ENCODE data around the gene NEURL1.

Gene NEURL1

DNA sequence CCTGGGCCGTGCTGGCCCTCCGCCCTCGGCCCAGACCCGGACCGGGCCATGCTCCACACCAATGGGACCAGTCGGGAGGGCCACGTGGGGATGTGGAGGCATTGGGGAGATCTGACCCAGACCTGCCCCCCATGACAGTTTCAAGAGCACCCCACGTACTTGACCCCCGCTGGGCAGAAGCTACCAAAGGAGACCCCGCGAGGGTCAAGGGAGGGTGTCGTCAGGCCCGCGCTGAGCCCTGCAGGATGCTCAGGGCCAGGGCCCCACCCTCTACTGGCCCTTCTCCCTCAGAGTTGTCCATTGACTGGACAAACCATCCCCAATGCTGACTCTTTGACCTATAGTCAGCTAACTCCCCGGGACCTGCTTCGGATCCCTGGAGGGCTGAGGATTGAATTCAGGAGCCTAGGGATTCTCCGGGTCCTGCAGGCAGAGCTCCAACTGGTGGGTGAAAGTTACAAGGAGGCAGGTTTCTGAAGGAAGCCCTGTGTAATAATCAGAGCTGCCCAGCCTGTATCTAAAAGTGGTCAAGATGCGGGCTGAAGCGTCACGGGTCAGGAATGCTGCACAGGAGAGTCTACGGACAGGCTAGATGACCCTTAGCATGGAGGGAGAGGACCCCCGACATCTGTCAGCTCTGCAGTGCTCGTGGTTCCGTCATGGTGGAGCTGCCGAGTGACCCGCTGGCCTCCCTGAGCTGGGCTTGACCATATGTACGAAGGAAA lies 40.8 kb upstream of the NEURL1 start:
- TF ChIP-seq JUND (IDR thresholded peaks at IDR 0.05; ENCODE audit: low read depth), result no peak
- in situ Hi-C loops (cut with HindIII; ENCODE audit: low pct_unique_long_range_greater_than_20kb, low sequenced_read_pairs), result no loop called here
- no peak for DNase-seq (ENCODE audit: low read depth in 1 of 2, low spot score in 1 of 2)

DNA sequence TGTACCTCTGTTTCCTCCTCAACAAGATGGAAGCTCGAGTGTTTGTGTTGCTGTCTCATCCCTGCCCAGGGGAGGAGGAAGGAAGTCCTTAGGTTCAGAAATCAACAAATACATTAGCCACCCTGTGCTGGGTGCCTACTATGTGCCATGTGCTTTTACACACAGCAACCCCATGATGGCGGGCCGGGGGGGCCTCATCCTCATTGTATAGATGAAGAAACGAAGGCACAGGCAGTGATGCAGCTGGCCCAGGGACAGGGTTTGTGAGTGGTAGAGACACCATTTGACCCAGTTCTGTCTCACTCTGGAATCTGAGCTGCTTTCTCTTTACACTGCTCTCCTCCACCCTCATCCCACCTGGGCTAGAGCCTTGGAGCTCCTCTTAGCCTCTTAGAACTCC lies 39.5 kb upstream of the NEURL1 start:
- in situ Hi-C loops (cut with HindIII; ENCODE audit: low pct_unique_long_range_greater_than_20kb, low sequenced_read_pairs), result no loop called here
- DNase-seq (ENCODE audit: low read depth in 1 of 2, low spot score in 1 of 2), result no peak

DNA sequence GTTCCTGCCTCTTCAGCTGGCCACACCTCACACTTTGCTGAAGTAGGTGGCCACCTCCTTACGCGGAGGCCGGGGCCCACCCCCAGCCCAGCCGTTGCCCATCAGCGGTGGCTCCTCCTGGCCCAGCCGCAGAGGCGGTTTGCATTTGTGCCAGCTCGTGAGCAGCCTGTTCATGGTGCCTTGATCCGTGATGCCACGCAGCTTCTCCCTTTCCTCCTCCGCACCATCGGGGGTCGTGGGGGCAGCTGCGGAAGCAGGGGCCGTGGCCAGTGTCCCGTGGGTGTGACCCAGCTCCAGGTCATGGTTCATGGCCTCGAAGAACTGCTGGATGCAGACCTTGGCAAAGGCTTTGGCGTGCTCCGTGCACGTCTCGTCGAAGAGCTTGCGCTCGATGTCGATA lies 38.3 kb upstream of the NEURL1 start:
- no peak for TF ChIP-seq JUND (IDR thresholded peaks at IDR 0.05; ENCODE audit: low read depth)
- DNase-seq (ENCODE audit: low read depth in 1 of 2, low spot score in 1 of 2), result no peak

More for the DNA sequence above, 39.5 kb upstream of the NEURL1 start:
- TF ChIP-seq JUND (IDR thresholded peaks at IDR 0.05; ENCODE audit: low read depth), result no peak

DNA sequence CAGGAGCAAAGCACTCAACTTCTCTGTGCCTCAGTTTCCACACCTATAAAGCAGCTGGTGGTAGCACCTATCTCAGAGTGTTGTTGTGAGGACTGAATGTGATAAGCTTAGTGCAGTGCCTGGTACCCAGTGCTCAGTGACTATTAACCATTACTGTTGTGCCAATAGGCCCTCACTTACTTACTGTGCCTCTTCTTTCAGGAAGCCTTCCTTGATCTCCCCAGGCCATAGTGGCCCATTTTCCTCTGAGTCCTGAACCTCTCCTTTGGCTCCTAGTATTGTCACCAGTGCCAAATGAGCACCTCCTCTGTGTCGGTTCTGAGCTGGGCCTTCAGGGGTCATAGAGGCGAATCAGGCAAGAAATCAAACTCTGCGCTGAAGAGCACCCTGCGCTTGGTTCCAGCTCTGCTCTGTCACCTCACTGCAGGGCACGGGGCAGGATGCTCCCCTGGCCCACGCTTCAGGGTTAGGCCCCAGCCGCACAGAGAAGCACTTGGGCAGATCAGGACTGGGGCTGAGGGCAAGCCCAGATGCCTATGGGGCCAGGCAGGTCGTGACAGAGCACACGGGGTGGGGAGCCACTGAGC lies 37.3 kb upstream of the NEURL1 start:
- TF ChIP-seq JUND (IDR thresholded peaks at IDR 0.05; ENCODE audit: low read depth), result no peak
- in situ Hi-C loops (cut with HindIII; ENCODE audit: low pct_unique_long_range_greater_than_20kb, low sequenced_read_pairs), result no loop called here

More for the DNA sequence above, 38.3 kb upstream of the NEURL1 start:
- in situ Hi-C loops (cut with HindIII; ENCODE audit: low pct_unique_long_range_greater_than_20kb, low sequenced_read_pairs), result no loop called here

DNA sequence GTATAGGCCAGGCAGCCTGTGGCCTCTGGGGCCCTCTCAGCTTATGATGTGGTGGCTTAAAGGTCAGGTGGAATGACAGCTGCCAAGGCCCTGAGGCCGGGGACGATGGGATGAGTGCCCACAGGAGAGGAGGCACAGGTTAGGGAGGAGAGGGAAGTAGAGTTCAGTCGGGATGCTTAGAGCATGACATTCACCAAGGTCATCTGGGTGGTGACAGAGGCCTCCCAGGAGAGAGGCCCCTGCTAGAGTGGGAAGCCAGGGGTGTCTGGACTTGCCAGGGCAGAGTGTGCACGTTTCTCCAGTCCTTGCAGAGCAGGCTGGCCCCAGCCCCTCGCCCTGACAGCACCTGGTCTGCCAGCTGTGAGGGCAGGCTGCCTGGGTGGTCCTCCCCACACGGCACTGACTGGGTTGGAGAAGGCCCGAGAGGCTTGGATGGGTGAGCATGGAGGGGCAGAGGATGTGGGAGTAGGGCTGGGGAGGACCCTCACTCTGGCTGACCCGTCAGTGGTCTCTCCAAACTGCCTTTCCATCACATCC lies 36.3 kb upstream of the NEURL1 start:
- no peak for TF ChIP-seq JUND (IDR thresholded peaks at IDR 0.05; ENCODE audit: low read depth)
- in situ Hi-C loops (cut with HindIII; ENCODE audit: low pct_unique_long_range_greater_than_20kb, low sequenced_read_pairs), result no loop called here
- no peak for DNase-seq (ENCODE audit: low read depth in 1 of 2, low spot score in 1 of 2)

More for the DNA sequence above, 37.3 kb upstream of the NEURL1 start:
- no peak for DNase-seq (ENCODE audit: low read depth in 1 of 2, low spot score in 1 of 2)

DNA sequence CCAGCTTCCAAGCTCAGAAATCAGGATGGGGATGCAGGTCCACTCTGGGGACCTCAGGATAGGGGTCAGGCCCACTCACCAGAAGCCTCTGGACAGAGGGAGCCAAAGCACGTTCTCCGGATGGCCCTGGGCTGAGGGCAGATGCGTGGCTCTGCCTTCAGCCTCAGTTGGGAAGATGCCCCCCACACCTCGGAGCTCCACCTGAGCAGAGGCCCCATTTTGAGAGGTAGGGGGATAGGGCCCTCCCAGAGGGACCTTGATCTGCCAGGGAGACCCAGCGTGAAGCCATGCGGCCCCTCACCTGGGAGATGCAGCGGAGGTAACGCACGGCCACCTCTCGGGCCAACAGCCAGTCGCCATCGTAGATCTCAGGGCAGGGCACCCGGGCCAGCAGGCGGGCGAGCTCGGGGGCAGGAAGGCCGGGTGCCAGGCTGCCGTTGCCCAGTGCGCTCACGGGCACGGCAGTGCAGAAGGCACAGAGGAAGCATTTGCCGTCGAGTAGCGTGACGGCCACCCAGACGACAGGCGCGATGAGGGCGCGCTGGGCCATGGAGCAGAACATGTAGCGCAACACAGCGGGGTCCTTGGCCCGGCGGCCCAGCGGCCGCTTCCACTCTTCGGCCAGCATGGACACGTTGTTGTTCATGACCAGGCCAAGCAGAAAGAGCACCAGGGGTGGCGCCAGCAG lies 35.5 kb upstream of the NEURL1 start:
- no peak for DNase-seq (ENCODE audit: low read depth in 1 of 2, low spot score in 1 of 2)
- in situ Hi-C loops (cut with HindIII; ENCODE audit: low pct_unique_long_range_greater_than_20kb, low sequenced_read_pairs), result no loop called here
- TF ChIP-seq JUND (IDR thresholded peaks at IDR 0.05; ENCODE audit: low read depth), result no peak

DNA sequence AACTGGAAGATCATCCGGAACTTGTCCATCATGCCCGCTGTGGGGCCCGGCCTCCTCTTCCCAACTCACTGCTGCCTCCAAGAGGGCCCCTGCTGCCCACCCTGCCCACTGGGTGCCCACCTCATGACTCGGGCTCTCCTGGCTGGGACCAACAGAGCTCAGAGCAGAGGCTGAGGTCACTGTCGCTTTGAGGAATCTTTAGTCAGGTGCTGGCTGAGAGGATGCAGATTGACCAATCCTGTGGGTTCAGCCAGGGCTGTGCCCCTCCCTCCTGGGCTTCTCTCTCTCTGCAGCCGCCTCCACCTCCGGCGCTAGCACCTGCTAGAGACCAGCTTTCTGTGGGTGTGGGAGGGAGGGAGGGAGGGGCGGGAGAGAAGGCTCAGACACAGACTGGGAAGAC lies 34.8 kb upstream of the NEURL1 start, which contains the start of gene CALHM1:
Gene CALHM1 (minus strand): TSS at position 181 of the 400 bp plus-strand sequence. CDS start 149 bp downstream, at position 32.
- TF ChIP-seq JUND (IDR thresholded peaks at IDR 0.05; ENCODE audit: low read depth), result no peak
- peak; percentile 44 to 49 for DNase-seq (ENCODE audit: low read depth in 1 of 2, low spot score in 1 of 2)
- in situ Hi-C loops (cut with HindIII; ENCODE audit: low pct_unique_long_range_greater_than_20kb, low sequenced_read_pairs), result no loop called here

DNA sequence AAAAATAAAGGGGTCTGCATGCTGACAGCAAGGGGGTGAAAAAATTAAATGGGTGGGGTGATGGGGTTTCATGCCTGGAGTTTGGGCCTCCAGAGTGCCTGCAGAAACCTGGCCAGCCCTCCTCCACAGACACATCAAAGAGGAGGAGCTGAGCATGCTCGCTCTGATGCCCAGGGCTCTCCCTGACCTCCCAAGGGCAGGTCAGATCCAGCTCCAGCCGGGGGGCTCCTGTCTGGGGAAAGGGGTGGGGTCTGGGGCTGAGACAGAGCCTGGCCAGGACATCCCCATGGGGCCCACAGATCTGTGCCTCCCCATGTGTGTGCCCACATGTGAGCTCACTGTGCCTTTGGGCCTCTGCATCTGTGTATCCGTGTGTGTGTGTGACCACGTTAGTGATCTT lies 33.9 kb upstream of the NEURL1 start:
- no peak for TF ChIP-seq JUND (IDR thresholded peaks at IDR 0.05; ENCODE audit: low read depth)
- no peak for DNase-seq (ENCODE audit: low read depth in 1 of 2, low spot score in 1 of 2)
- in situ Hi-C loops (cut with HindIII; ENCODE audit: low pct_unique_long_range_greater_than_20kb, low sequenced_read_pairs), result no loop called here

DNA sequence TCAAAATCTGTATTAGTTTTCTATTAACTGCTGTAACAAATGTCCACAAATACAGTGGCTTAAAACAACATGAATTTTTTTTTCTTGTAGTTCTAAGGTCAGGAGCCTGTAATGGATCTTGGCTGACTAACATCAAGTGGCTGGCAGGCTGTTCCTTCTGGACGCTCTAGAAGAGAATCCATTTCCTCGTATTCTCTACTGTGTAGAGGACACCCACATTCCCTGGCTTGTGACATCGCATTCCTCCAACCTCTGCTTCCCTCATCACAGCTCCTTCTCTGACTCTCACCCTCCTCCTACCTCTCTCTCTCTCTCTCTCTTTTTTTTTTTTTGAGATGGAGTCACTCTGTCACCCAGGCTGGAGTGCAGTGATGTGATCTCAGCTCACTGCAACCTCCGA lies 30.0 kb upstream of the NEURL1 start:
- no peak for TF ChIP-seq JUND (IDR thresholded peaks at IDR 0.05; ENCODE audit: low read depth)
- no peak for DNase-seq (ENCODE audit: low read depth in 1 of 2, low spot score in 1 of 2)
- in situ Hi-C loops (cut with HindIII; ENCODE audit: low pct_unique_long_range_greater_than_20kb, low sequenced_read_pairs), result no loop called here

DNA sequence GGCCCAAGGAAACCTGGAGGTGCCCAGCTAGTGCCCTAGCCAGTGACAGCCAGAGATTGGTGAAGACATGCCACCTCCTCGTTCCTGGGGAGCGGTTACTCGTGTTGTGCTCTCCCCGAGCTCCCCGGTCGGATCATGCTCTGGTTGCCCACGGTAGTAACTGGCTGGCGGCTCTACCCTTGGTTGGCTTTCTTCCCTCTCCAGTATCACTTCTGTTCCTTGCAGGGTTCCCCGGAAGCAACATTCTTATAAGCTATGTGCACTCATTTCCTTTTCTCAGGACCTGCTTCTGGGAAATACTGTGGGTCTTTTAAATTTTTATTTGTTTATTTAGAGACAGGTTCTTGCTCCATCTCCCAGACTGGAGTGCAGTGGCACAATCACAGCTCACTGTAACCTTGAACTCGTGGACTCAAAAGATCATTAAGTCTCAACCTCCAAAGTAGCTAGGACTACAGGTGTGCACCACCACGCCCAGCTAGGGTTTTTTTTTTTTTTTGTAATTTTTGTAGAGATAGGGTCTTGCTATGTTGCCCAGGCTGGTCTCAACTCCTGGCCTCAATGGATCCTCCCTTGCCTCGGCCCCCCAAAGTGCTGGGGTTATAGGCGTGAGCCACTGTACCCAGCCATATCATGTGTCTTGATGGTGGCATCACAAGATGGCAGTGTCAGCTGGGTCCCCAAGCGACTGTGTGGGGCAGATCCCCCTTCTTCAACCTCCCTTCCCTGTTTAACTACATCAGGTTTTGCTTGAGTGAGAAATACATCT lies 27.9 kb upstream of the NEURL1 start:
- no peak for TF ChIP-seq JUND (IDR thresholded peaks at IDR 0.05; ENCODE audit: low read depth)
- no peak for DNase-seq (ENCODE audit: low read depth in 1 of 2, low spot score in 1 of 2)
- in situ Hi-C loops (cut with HindIII; ENCODE audit: low pct_unique_long_range_greater_than_20kb, low sequenced_read_pairs), result no loop called here

DNA sequence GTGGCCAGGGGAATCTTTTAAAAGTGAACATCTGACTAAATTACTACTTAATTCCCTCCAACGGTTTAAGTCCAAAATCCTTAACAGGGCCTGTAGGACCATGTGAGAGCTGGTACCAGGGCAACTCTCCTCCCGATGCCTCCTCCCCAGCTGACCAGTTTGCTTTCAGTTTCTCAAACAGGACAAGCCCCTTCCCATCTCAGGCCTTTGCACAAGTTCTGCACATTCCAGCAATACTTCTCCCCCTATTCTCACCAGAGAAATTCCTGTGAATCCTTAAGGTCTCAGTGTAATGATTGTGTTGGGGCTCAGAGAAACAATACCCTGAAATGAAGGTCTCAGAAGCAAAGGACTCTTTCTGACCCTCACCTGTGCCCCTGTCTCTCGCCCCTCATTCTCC lies 26.8 kb upstream of the NEURL1 start:
- TF ChIP-seq JUND (IDR thresholded peaks at IDR 0.05; ENCODE audit: low read depth), result no peak
- DNase-seq (ENCODE audit: low read depth in 1 of 2, low spot score in 1 of 2), result no peak
- in situ Hi-C loops (cut with HindIII; ENCODE audit: low pct_unique_long_range_greater_than_20kb, low sequenced_read_pairs), result no loop called here

DNA sequence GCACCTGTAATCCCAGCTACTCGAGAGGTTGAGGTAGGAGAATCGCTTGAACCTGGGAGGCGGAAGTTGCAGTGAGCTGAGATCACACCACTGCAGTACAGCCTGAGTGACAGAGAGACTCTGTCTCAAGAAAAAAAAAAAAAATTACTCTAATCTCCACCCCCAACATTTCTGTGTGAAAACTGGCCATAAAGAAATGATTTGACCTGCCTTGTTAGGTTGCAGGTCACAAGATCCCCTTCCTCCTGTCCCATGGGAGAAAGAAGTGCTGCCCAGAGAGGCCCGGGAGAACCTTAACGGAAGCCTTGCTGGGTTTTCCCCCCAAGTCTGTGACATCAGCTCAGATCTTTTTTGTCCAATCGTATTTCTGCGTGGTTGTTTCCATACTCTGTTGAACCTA lies 26.1 kb upstream of the NEURL1 start:
- in situ Hi-C loops (cut with HindIII; ENCODE audit: low pct_unique_long_range_greater_than_20kb, low sequenced_read_pairs), result no loop called here
- no peak for DNase-seq (ENCODE audit: low read depth in 1 of 2, low spot score in 1 of 2)
- TF ChIP-seq JUND (IDR thresholded peaks at IDR 0.05; ENCODE audit: low read depth), result no peak
